ENCODE data around the gene MSRB1. TPM values are rescaled to one million over a fixed set of nuclear protein-coding genes. Genes with fewer than 3 reads are reported as not detected.

The MSRB1 gene
- total and polyA plus RNA-seq, 2 of the 13 experiments (the other 11 are each of a cell fraction or from before 2014, with no cell fraction given), result 32.1 to 75.4 TPM

GRCh38 chr16:1978476-1979120, 35.6 kb upstream of the MSRB1 start:
- Histone ChIP-seq H3K27me3 (ENCODE audit: control insufficient read depth in 1 of 2, insufficient read depth in 2 of 2, low read length in 2 of 2) (no peaks in the 10 kb centered on the region), H3K4me3 (replicated peaks in 1 of 3; ENCODE audit: insufficient read depth in 1 of 3, low read depth in 2 of 3, low read length in 3 of 3) (no peak overlapping the region), H3K4me1 (ENCODE audit: insufficient read depth, low read length) (peaks cover 22% of the 10 kb centered on the region), H4K20me1 (ENCODE audit: insufficient read depth, low read length) (no peaks in the 10 kb centered on the region), H3K27ac (ENCODE audit: extremely low read length, insufficient read depth, low read length) (no peak overlapping the region), H3K9ac (ENCODE audit: insufficient read depth, low read depth, low read length) (no peak overlapping the region), H3K79me2 (ENCODE audit: insufficient read depth, low read length) (peaks cover 2% of the 10 kb centered on the region), H3K9me3 (ENCODE audit: low read length) (no peaks in the 10 kb centered on the region), H2AFZ (ENCODE audit: low read length) (no peak overlapping the region), H3K36me3 (replicated peaks in 1 of 2; ENCODE audit: control insufficient read depth in 1 of 2, insufficient read depth in 2 of 2, low read length in 2 of 2) (peaks cover 21 to 34% of the 10 kb centered on the region in 2 experiments; a peak in 3 of 5 replicates), H3K4me2 (ENCODE audit: low read depth, low read length) (no peak overlapping the region)
- intact Hi-C loops (cut with micrococcal nuclease; ENCODE audit: unreplicated experiment), result no loop called here
- in situ Hi-C loops (cut with HindIII; ENCODE audit: extremely low pct_ligation_motif_present, low pct_unique_long_range_greater_than_20kb), result no loop called here
- ChIA-PET POLR2A (interaction anchor here (0.6 to 1.4 kb wide), 2 partner anchors 14 to 145 kb away, joined by 3 to 4 read pairs; partner anchors contain the start of gene RPS2), CTCF (ENCODE audit: low intra/inter-chr PET ratio, low total read pairs) (no interaction called here)
- WGBS (ENCODE audit: low lambda C conversion rate), result 95% methylated on average over 27 of the region's 37 CpGs
- no peak for TF ChIP-seq RXRB (CRISPR knock-in tag; IDR thresholded peaks at IDR 0.05; ENCODE audit: borderline replicate concordance)
- no peak for TF ChIP-seq SOX6 (IDR thresholded peaks at IDR 0.05)
- no peak for TF ChIP-seq SOX6 (CRISPR knock-in tag; IDR thresholded peaks at IDR 0.05)
- TF ChIP-seq DZIP1 (CRISPR knock-in tag; IDR thresholded peaks at IDR 0.05), result no peak
- no peak for TF ChIP-seq ZNF17 (CRISPR knock-in tag; IDR thresholded peaks at IDR 0.05)
- TF ChIP-seq ZNF709 (CRISPR knock-in tag; IDR thresholded peaks at IDR 0.05), result no peak
- TF ChIP-seq ZNF354B (CRISPR knock-in tag; IDR thresholded peaks at IDR 0.05), result no peak
- no peak for TF ChIP-seq ZNF33B (CRISPR knock-in tag; IDR thresholded peaks at IDR 0.05)
- no peak for TF ChIP-seq SRSF9 (IDR thresholded peaks at IDR 0.05; ENCODE audit: borderline replicate concordance, insufficient read depth, low read depth, low read length, poor library complexity, severe bottlenecking)
- DNase-seq (ENCODE audit: low spot score) (no peak), FAIRE-seq (no peak), ATAC-seq (no peak)
- no TSS peak for BruUV-seq (replicated peaks)

Data from HepG2 (cell line).